C4-2B (cell line): Measurements from ENCODE around the gene FAM240B.

ENCODE experiments used
- H3K27ac ChIP-seq: fragments of 450-650 bp; 2 replicates; pipeline ENCODE4 v1.5.1; 2017
- ZFX ChIP-seq: fragments of 450-650 bp; IDR thresholded peaks from 2 replicates; pipeline ENCODE4 v1.6.1; 2017
- TF ChIP-seq, protein P1 (sequence below): fragments of 450-650 bp; conservative IDR thresholded peaks from 2 replicates; pipeline ENCODE4 v1.5.1; 2017; ENCODE audit warnings: mild to moderate bottlenecking

FAM240B gene

DNA sequence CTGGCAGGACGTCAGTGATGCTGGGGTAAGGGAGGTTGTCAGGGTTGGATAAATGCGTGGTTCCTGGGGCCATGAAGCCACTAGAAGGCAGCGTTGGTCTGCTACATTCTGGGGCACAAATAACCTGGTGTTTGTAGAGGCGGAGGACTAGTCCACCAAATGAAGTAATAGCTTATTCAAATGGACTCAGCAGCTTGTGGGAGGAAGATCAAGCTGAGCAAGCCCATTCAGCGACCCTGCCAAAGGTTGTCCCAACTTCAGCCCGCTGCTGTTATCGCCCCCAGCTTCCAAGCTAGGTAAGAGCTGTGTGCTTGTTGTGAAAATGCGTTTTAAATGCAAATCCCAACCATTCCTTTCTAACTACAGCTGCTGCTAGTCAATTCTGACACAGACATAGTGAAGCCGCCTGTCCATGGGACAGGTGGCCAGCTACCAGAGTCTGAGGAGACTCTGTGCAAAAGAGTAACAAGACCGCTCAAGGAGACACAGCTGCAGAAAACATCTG, 7.6 kb upstream of the FAM240B start:
- no peak overlapping the region for H3K27ac ChIP-seq
- TF ChIP-seq, protein P1, sequence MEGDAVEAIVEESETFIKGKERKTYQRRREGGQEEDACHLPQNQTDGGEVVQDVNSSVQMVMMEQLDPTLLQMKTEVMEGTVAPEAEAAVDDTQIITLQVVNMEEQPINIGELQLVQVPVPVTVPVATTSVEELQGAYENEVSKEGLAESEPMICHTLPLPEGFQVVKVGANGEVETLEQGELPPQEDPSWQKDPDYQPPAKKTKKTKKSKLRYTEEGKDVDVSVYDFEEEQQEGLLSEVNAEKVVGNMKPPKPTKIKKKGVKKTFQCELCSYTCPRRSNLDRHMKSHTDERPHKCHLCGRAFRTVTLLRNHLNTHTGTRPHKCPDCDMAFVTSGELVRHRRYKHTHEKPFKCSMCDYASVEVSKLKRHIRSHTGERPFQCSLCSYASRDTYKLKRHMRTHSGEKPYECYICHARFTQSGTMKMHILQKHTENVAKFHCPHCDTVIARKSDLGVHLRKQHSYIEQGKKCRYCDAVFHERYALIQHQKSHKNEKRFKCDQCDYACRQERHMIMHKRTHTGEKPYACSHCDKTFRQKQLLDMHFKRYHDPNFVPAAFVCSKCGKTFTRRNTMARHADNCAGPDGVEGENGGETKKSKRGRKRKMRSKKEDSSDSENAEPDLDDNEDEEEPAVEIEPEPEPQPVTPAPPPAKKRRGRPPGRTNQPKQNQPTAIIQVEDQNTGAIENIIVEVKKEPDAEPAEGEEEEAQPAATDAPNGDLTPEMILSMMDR, result peak; percentile 75
- no peak for TF ChIP-seq ZFX

- no peak overlapping the region for H3K27ac ChIP-seq
- TF ChIP-seq, protein P1, result no peak
- TF ChIP-seq ZFX, result no peak
Observed at GRCh38 chr9:38724754-38725153, 4.8 kb upstream of the FAM240B start.

- no peak overlapping the region for H3K27ac ChIP-seq
- TF ChIP-seq, protein P1, result no peak
- no peak for TF ChIP-seq ZFX
Observed at GRCh38 chr9:38718148-38718547, 1.8 kb downstream of the FAM240B start.

- no peak overlapping the region for H3K27ac ChIP-seq
- TF ChIP-seq, protein P1, result no peak
- TF ChIP-seq ZFX, result no peak
Observed at GRCh38 chr9:38715684-38716083, 4.2 kb downstream of the FAM240B start.

DNA sequence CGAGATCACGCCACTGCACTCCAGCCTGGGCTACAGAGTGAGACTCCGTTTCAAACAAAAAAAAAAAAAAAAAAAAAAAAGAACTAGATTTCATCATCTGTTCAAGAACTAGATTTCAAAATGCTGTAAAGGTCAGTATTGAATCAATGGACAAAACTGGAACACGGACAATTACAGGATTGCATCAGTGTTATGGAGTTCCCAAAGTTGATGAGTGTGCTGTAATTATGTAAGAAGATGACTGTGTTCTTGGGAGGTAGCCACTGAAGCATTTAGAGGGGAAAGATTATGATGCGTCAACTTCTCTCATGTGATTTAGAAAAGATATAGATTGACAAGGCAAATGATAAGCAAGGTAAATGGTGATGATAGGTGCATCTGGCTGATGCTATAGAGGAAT, 6.5 kb downstream of the FAM240B start:
- no peak overlapping the region for H3K27ac ChIP-seq
- no peak for TF ChIP-seq ZFX
- TF ChIP-seq, protein P1, result no peak

DNA sequence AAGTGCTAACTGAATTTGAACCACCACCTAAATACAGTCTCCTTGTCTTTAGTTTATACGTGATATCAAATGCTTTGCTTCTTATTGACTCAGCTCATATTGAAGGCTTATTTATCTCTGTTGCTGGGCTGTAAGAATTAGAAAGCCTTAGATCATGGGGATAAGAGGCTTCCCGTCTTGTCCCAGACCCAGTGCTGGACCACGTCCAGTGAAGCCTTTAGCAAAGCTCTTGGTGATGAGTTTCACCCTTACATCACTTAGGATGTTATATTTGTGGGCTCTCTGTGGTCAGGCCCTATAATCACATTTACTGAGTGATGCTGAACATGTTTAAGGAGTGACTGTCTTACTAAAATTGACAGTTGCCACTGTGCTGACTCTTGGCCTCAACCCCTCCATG, 11.2 kb downstream of the FAM240B start:
- no peak overlapping the region for H3K27ac ChIP-seq
- TF ChIP-seq, protein P1, result no peak
- no peak for TF ChIP-seq ZFX

GRCh38 chr9:38707885-38708637, 11.9 kb downstream of the FAM240B start:
- no peak overlapping the region for H3K27ac ChIP-seq
- no peak for TF ChIP-seq ZFX
- TF ChIP-seq, protein P1, result peak; percentile 52
